Tibial artery (tissue), 4 donors: ENCODE measurements around the gene QDPR.

ENCODE experiments used
- DNase-seq, 2 donors: peaks; one replicate each; pipeline ENCODE4 v3.0.0-alpha.2; 2019
- H3K27ac ChIP-seq, 2 donors: fragments of 200-600 bp; sonication (generic) in 1 of 2; 1 replicate in 1 of 2; 2 replicates in 1 of 2; pipeline ENCODE4 v1.5.1; 2018 to 2019; ENCODE audit warnings: mild to moderate bottlenecking in 1 of 2
- H3K27me3 ChIP-seq, 2 donors: fragments of 200-600 bp; sonication (generic) in 1 of 2; one replicate each; pipeline versions ENCODE4 v1.5.1 to v1.6.0; 2016 to 2019
- H3K36me3 ChIP-seq, 3 donors: fragments of 200-600 bp; sonication (generic) in 2 of 3; one replicate each; pipeline ENCODE4 v1.5.1; 2016 to 2019; ENCODE audit warnings: mild to moderate bottlenecking in 2 of 3
- H3K4me1 ChIP-seq, 4 donors: fragments of 200-600 bp; sonication (generic) in 2 of 4; 1 replicate in 3 of 4; 2 replicates in 1 of 4; pipeline ENCODE4 v1.5.1; 2016 to 2019
- H3K4me3 ChIP-seq, 2 donors: fragments of 200-600 bp; sonication (generic) in 1 of 2; 1 replicate in 1 of 2; 2 replicates in 1 of 2; pipeline ENCODE4 v1.5.1; 2018 to 2019; ENCODE audit warnings: mild to moderate bottlenecking in 2 of 2
- H3K9me3 ChIP-seq, 3 donors: fragments of 200-600 bp; sonication (generic) in 1 of 3; one replicate each; pipeline ENCODE4 v1.5.1; 2016 to 2019
- intact Hi-C: fragments of 100-400 bp; cut with DNase I; formaldehyde crosslinking; loops from one replicate; pipeline ENCODE4 v1.15.0; 2023; ENCODE audit warnings: low total_unique reads
- TF ChIP-seq, protein P1 (sequence below), 2 experiments: fragments of 200-600 bp in 1 of 2; fragments of 450-650 bp in 1 of 2; IDR thresholded peaks; one replicate each; pipeline ENCODE4 v1.5.1; 2017 to 2019; ENCODE audit warnings: antibody characterized with exemption in 2 of 2, mild to moderate bottlenecking in 1 of 2, moderate library complexity in 1 of 2

The QDPR gene

DNA sequence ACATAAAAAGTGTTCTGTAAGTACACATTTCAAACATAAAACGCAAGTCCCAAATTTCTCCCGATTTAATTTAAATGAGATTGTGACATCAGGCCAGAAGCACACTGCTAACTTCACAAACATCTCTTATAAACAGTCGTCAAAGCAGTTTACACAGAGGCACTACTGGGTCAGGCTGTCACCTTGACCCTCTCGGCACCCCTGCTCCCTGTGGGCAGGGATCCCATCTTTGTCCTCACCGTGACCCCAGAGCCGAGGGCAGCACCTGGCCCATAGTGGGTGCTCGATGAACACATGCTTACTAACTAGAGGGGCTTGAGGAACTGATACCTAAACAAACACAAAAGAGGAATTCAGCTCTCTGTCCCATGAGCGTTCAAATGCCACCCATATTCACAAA is 22.2 kb downstream of the QDPR start:
- TF ChIP-seq, protein P1, sequence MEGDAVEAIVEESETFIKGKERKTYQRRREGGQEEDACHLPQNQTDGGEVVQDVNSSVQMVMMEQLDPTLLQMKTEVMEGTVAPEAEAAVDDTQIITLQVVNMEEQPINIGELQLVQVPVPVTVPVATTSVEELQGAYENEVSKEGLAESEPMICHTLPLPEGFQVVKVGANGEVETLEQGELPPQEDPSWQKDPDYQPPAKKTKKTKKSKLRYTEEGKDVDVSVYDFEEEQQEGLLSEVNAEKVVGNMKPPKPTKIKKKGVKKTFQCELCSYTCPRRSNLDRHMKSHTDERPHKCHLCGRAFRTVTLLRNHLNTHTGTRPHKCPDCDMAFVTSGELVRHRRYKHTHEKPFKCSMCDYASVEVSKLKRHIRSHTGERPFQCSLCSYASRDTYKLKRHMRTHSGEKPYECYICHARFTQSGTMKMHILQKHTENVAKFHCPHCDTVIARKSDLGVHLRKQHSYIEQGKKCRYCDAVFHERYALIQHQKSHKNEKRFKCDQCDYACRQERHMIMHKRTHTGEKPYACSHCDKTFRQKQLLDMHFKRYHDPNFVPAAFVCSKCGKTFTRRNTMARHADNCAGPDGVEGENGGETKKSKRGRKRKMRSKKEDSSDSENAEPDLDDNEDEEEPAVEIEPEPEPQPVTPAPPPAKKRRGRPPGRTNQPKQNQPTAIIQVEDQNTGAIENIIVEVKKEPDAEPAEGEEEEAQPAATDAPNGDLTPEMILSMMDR (IDR thresholded peaks at IDR 0.05): no peak
- Histone ChIP-seq H3K4me3 (no peak overlapping the region), H3K36me3 (peaks cover 44 to 92% (median 56%) of the 10 kb centered on the region in 3 donors), H3K9me3 (no peaks in the 10 kb centered on the region), H3K4me1 (peaks cover 0 to 6% (median 2%) of the 10 kb centered on the region in 4 donors), H3K27ac (no peak overlapping the region), H3K27me3 (no peaks in the 10 kb centered on the region)
- intact Hi-C loops: no loop called here
- DNase-seq: no peak

DNA sequence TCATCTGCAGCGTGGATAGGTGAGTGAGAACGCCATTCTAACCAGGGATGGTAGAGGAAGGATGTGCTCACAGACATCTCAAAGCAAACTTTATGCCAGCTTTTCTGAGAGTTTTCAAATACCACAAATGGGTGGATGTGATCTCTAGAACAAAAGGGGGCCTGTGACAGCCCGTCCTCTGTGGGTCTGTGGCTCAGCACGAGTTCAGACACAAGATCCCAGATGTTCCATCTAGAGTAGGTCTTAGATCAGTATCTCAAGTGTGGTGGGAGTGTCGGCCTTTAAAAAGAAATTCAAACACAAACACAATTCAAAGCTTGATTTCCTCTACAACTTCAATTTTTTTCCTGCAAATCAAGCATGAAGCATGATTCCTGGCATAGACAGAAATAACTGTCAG is 22.8 kb downstream of the QDPR start:
- H3K4me1 ChIP-seq: peaks cover 0 to 6% (median 2%) of the 10 kb centered on the region in 4 donors
- H3K27me3 ChIP-seq: no peaks in the 10 kb centered on the region
- no peak for DNase-seq
- no peak overlapping the region for H3K27ac ChIP-seq
- no peaks in the 10 kb centered on the region for H3K9me3 ChIP-seq
- intact Hi-C loops: no loop called here
- peaks cover 44 to 89% (median 61%) of the 10 kb centered on the region in 3 donors for H3K36me3 ChIP-seq
- no peak overlapping the region for H3K4me3 ChIP-seq
- TF ChIP-seq, protein P1 (IDR thresholded peaks at IDR 0.05): no peak

DNA sequence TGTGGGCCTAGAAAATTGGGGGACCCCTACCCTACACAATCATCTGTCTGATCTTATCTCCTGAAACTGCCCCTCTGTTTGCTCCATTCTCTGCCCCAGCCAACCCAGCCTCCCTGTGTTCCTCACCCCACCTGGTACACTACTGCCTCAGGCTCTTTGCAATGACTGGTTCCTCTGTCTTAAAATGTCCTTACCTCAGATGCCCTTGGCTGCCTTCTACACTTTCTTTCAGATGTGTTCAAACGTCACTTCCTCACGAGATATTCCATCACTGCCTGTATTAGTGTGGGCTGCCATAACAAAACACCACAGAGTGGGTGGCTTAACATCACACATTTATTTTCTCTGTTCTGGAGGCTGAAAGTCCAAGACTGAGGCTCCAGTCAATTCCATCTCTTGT is 29.2 kb downstream of the QDPR start:
- H3K4me1 ChIP-seq: no peaks in the 10 kb centered on the region
- H3K27me3 ChIP-seq: no peaks in the 10 kb centered on the region
- H3K36me3 ChIP-seq: peaks cover 34 to 84% (median 56%) of the 10 kb centered on the region in 3 donors
- TF ChIP-seq, protein P1 (IDR thresholded peaks at IDR 0.05): no peak
- intact Hi-C loops: no loop called here
- DNase-seq: no peak
- H3K4me3 ChIP-seq: no peak overlapping the region
- H3K9me3 ChIP-seq: peaks cover 0 to 8% (median 7%) of the 10 kb centered on the region in 3 donors
- no peak overlapping the region for H3K27ac ChIP-seq

DNA sequence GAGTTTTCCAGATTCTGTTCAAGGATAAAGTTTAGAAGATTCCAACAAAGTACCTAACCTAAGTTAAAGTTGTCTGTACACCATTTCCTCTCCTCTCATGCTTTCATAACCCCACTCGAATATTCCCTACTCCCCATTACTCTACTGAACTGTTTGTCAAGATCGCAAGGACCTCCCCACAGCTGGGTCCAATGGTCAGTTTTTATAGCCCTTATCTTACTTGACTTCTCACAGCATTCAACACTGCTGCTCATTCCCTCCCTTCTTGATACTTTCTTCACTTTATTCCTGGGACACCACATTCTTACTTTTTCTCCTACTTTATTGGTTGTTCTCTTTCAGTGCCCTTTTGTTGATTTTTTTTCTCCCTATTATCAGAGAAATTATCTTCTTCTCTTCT is 30.9 kb downstream of the QDPR start:
- H3K27ac ChIP-seq: no peak overlapping the region
- DNase-seq: no peak
- H3K9me3 ChIP-seq: peaks cover 0 to 8% (median 7%) of the 10 kb centered on the region in 3 donors
- no peaks in the 10 kb centered on the region for H3K4me1 ChIP-seq
- TF ChIP-seq, protein P1 (IDR thresholded peaks at IDR 0.05): no peak
- no peak overlapping the region for H3K4me3 ChIP-seq
- H3K27me3 ChIP-seq: no peaks in the 10 kb centered on the region
- H3K36me3 ChIP-seq: peaks cover 18 to 66% (median 40%) of the 10 kb centered on the region in 3 donors
- intact Hi-C loops: no loop called here

DNA sequence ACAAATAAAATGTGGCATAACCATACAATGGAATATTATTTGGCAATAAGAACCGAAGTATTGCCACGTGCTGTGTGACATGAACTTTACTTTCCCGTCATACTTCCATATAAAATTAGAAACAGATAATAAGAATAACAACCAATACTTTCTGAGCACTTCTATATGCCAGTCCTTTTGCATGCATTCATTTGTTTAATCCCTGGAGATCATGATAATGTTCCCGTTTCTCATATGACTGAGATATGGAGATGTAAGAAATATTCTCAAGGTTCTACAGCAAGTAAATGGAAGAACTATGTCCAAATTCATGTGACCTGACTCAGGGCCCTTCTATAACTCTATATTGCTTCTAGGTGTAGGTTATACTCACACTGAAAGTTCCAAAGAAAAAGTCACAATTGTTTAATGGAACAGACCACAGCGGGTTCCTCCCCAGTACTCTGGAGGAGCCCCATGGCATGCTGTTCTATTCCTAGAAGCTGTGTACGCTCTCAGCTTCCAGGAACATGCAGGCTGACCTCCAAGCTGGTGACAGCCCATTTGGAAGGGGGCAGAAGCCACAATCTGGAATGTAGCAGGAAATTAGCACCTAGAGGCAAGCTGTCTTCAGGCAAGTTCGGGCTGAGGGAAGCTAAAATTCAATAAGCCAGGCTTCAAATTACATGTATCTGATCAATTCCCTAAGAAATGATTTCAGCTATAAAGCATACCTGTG is 31.5 kb downstream of the QDPR start:
- intact Hi-C loops: no loop called here
- Histone ChIP-seq H3K4me1 (no peaks in the 10 kb centered on the region), H3K4me3 (no peak overlapping the region), H3K36me3 (peaks cover 18 to 61% (median 37%) of the 10 kb centered on the region in 3 donors), H3K27ac (no peak overlapping the region), H3K27me3 (no peaks in the 10 kb centered on the region), H3K9me3 (peaks cover 0 to 8% (median 7%) of the 10 kb centered on the region in 3 donors)
- DNase-seq: no peak
- TF ChIP-seq, protein P1 (IDR thresholded peaks at IDR 0.05): no peak
